Measurements from ENCODE around the gene MTA1.

The MTA1 gene

GRCh38 chr14:105385698-105386365 lies 33.8 kb upstream of the MTA1 start:
- no peak overlapping the region for H3K4me3 ChIP-seq (ENCODE audit: low read depth, low read length)
- TF ChIP-seq CTCF (IDR thresholded peaks at IDR 0.05; ENCODE audit: low read depth, low read length) (no peak), MYC (IDR thresholded peaks at IDR 0.05; ENCODE audit: low read depth, low read length) (no peak), MAX (IDR thresholded peaks at IDR 0.05; ENCODE audit: low read depth, low read length) (no peak), POLR2A (IDR thresholded peaks at IDR 0.05; ENCODE audit: extremely low read depth, insufficient read length) (no peak)
- no peak for DNase-seq (ENCODE audit: low read depth)

DNA sequence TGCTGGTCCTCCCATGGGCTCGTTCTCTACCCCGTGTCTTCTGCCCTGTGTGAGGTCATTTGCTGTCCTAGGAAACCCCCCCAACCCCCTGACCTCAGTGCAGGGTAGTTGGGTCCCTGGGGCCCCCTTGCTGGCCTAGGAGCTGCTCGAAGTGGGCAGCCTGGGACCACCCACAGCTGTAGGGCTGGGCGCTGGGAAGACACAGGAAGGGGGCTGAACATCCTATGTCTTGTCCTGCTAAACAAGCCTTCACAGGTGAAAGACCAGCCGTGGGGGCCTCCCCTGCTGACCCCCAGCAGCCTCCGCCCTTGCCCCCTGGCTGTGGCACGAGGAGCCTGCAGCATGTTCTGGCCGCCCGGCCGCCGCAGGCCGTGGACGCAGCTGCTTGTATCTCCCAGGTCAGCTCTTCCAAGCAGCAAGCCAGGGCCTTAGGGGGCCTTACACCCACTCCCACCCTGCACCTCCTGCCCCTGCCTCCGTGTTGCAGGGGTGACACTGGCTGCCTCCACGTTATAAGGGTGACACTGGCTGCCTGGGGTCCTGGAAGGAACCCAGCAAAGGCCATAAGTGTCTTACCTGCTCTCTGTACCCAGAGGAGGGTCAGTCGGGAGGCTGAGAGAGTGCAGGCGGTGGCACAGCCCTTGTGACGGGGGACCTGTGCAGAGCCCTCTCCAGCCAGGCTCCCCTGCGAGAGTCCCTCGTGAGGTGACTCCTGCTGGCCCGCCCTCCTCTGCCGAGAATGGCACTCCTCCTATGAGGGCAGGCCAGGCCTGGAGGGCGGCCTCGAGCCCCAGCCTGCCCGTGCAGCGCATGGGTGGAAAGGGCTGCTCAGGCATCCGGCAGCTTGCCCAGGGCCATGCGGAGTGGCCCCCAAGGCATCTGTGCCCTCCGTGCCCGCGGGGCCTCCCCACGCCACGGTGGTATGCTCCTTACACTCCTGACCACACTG lies 32.8 kb upstream of the MTA1 start:
- TF ChIP-seq CTCF (IDR thresholded peaks at IDR 0.05; ENCODE audit: low read depth, low read length) (no peak), MAX (IDR thresholded peaks at IDR 0.05; ENCODE audit: low read depth, low read length) (no peak), MYC (IDR thresholded peaks at IDR 0.05; ENCODE audit: low read depth, low read length) (no peak), POLR2A (IDR thresholded peaks at IDR 0.05; ENCODE audit: extremely low read depth, insufficient read length) (no peak)
- no peak for DNase-seq (ENCODE audit: low read depth)

GRCh38 chr14:105387530-105387922 lies 32.1 kb upstream of the MTA1 start:
- TF ChIP-seq POLR2A (IDR thresholded peaks at IDR 0.05; ENCODE audit: extremely low read depth, insufficient read length): no peak
- no peak for TF ChIP-seq MAX (IDR thresholded peaks at IDR 0.05; ENCODE audit: low read depth, low read length)
- TF ChIP-seq MYC (IDR thresholded peaks at IDR 0.05; ENCODE audit: low read depth, low read length): no peak
- no peak for TF ChIP-seq CTCF (IDR thresholded peaks at IDR 0.05; ENCODE audit: low read depth, low read length)
- DNase-seq (ENCODE audit: low read depth): no peak

More for the DNA sequence above, 32.8 kb upstream of the MTA1 start:
- no peak overlapping the region for H3K4me3 ChIP-seq (ENCODE audit: low read depth, low read length)

DNA sequence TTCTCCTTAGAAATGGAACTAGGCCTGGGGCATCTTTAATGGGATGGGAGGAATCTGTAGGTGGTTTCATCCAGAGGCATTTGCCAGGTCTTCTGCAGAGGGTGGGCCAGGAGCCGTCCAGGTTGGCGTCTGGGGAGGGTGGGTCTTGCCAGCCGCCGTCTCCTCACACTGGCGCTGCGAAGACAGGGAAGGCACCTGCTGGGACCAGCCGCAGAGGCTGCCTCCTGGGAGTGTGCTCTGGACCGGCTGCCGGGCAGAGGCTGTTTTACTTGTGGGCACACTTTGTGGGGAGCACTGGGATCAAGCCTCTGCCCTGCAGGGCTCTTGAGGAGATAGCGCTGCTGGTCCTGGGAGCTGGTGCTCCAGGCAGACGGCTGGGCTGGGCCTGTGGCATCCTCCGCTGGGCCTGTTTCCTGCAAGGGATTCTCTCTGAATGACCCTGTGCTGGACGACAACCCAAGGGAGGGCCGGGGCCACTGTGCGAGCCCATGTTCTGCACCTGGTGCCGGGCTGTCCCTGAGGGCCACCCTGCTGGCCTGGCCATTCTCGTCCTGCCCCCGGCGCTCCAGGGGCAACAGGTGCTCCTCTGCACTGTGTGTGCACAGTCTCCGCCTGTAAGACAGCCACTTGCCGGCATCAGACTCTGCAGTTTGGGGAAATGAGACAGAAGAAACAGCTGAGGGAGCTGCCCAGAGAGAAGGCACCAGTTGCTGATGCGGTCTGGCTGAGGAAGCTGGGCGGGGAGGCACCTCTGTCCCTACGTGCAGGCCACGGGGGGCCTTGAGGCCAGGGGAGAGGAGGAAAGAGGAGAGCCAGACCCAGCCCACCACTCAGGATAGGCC lies 31.3 kb upstream of the MTA1 start:
- no peak for DNase-seq (ENCODE audit: low read depth)
- H3K4me3 ChIP-seq (ENCODE audit: low read depth, low read length): no peak overlapping the region

More at GRCh38 chr14:105387530-105387922, 32.1 kb upstream of the MTA1 start:
- H3K4me3 ChIP-seq (ENCODE audit: low read depth, low read length): no peak overlapping the region

More for the DNA sequence above, 31.3 kb upstream of the MTA1 start:
- TF ChIP-seq MYC (IDR thresholded peaks at IDR 0.05; ENCODE audit: low read depth, low read length) (peak; percentile 44; the same call in 1 of the 2 replicates), CTCF (IDR thresholded peaks at IDR 0.05; ENCODE audit: low read depth, low read length) (no peak)

Data from NB4 (cell line).